Activated CD4-positive, alpha-beta T cell treated with anti-CD3 and anti-CD28 coated beads, Interleukin-2, amount 50 U/mL, for 4 hours (primary cell): ENCODE measurements around the gene NTM.

Experiments
- DNase-seq, 2 experiments: peaks; one replicate each; pipeline ENCODE4 v3.0.0-alpha.2; 2020

Gene NTM

DNA sequence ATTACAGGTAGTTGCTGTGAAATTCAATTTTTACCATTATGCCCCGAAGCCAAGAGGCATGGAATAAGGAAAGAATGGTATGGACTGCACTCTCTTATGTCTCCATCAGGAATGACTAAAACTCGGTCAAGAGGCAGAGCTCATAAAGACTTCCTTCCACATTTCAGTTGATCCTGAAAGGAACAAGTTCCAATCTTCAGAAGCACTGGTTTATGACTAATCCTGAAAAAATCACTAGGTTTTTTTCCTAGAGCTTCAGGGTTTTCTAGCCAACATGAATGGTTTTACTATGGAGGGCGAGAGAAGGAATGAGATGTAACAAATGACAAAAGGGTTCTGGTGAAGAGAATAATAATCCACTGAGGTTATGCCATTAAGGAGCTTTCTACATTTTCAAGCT, 832.2 kb downstream of the NTM start:
- no peak for DNase-seq

GRCh38 chr11:132205006-132205405, 834.6 kb downstream of the NTM start:
- no peak for DNase-seq

DNA sequence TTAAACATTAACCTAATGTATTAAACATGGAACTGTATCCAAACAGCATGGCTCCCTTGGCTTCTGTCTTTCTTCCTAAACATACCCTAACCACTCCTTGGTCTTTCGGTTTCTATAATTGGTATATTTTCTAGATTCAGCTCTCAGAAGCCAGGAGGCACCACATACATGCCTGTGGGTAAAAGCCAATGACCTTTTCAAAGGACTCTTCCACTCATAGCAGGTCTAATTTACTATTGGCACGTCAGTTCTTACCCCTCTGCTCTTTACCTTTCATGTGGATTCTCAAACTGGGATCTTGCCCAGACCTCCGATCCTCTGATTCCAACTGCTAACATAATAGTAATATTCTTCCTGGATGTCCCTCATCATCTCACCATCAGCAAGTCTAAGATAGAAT, 835.1 kb downstream of the NTM start:
- no peak for DNase-seq

- DNase-seq, result no peak
Measured at GRCh38 chr11:132206993-132207392, 836.6 kb downstream of the NTM start.

DNA sequence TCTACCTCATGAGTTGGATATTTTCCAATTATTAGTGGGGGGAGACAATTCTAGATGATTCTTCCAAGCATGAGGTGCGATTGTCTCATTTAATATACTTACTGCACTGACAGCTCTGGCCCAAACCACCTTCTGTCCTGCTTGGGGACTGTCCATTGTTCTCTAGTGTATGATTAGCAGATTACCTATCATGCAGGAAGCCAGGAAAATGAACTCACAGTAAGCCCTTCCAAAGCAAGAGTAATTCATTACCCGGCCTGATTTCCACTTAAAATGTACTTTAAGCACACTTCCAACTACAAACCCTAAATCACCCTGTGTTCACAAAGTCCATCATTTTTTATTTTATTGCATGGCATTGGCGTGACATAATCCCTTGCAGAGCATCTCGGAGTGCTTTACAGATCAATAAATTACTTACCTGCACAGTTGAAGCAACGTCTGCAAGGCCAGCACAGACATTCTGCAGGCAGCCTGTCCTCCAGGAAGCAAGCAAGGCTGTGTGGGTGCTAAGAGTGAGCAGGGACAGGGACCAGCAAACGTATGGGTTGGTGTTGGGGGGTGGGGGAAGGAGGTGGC, 838.2 kb downstream of the NTM start:
- DNase-seq, result no peak

DNA sequence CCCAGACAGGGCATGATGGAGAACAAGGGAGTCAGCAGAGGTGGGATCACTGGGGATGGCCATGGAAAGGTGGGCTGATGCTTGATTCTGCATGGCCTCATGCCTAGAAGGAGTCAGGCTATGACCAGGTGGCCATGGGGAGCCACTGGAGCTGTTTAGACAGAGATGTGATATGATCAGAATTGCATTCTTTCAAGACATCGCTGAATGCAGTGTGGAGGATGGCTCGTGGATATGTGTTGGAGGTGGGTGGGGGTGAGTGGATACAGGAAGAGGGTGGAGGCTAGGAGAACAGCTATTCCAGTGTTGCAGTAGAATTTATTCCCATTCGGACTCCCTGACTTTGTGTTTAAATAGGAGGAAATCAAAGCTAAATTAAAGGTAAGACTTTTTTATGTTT, 841.1 kb downstream of the NTM start:
- no peak for DNase-seq

- no peak for DNase-seq
Measured at GRCh38 chr11:132217856-132218255, 847.4 kb downstream of the NTM start.

- DNase-seq, result no peak
Measured at GRCh38 chr11:132220474-132220873, 850.1 kb downstream of the NTM start.

- no peak for DNase-seq
Measured at GRCh38 chr11:132222345-132222744, 851.9 kb downstream of the NTM start.

- DNase-seq, result no peak
Measured at GRCh38 chr11:132226522-132226921, 856.1 kb downstream of the NTM start.

GRCh38 chr11:132228746-132229325, 858.4 kb downstream of the NTM start:
- DNase-seq, result no peak

DNA sequence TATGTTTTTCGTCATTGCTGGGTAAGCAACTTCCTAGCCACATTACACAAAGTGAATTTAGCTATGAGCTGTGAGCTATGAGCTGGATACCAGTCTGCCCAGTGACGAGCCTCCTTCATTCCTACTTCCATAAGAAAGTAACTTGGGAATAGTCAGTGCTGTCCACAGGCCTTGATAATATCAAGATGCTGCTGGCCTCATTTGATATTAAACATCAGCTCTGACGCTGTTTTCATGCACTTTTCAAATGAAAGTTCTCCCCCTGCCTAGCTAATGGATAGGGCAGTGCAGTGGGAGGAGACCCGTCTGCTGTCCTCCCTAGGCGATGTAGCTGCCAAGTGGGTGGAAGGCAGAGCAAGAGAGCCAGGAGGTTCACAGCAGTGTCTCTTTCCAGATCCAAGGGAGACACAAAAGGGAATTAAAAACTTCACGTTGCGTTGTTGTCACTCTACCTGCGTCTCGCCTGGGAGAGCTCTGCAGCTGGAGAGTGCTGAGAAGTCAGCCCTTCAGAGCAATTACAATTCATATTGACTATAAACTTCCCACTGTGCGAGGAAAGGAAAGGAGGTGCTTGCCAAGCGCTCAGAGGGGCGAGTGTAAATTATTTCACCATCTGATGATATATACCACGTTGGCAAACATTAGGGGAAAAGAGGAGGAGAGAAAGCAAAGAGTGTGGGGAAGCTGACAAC, 861.4 kb downstream of the NTM start:
- DNase-seq, result no peak

- DNase-seq, result no peak
Measured at GRCh38 chr11:132234878-132235277, 864.5 kb downstream of the NTM start.

GRCh38 chr11:132237781-132238180, 867.4 kb downstream of the NTM start:
- no peak for DNase-seq

GRCh38 chr11:132238331-132238866, 868.0 kb downstream of the NTM start:
- DNase-seq, result no peak

DNA sequence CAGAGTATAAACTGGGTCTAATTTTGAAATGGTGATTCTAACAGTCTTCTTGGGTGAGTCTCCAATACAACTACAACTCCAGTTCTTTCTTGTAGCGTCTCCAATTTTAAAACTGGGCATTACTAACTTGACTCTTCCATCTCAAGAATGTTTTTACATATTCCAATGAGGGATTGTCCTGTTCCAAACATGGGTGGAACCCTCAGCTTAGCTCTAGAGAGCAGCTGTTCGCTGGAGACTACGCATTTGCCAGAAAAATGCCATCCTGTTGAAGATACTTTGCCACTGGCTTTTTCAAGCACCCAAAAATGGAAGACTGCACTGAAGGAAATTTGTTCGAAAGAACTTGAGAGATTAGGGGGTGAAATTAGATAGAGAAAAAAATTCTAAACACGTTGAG, 870.0 kb downstream of the NTM start:
- DNase-seq, result no peak

DNA sequence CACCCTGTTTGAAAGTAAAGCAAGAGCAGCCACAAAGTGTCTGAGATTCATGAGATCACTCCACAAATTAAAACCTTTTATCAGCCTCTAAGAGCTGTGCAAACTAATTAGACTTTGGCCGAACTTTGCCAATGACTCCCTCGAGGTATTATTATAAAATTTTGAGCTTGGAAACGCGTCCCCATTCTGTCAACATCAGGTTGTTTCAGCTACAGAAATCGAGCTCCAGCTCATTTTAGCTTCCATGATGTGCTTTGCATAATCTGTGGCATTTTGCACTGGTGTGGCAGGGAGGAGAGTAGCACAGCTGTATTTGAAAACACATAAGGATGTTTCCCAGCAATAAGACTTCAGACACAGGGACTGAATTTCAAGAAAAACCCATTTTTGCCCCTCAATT, 872.2 kb downstream of the NTM start:
- DNase-seq, result no peak

DNA sequence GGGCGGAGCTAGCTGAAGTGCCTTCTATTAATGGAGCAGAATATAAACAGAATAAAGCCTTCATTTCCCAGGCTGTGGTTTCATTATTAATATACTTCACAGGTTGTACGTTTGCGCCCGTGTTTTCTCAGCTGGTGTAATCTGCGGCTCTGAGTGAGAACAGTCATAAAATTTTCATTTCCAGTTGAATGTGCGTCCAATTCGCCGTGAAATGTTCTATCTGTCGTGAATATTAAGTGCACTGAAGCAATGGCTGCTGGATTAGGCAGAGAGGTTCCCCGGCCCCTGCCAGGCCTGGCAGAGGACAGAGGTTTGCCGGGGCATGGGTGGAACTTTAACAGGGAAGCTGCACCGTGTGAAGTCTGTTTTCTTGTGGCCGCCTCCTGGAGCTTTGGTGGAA, 874.4 kb downstream of the NTM start:
- DNase-seq, result no peak

DNA sequence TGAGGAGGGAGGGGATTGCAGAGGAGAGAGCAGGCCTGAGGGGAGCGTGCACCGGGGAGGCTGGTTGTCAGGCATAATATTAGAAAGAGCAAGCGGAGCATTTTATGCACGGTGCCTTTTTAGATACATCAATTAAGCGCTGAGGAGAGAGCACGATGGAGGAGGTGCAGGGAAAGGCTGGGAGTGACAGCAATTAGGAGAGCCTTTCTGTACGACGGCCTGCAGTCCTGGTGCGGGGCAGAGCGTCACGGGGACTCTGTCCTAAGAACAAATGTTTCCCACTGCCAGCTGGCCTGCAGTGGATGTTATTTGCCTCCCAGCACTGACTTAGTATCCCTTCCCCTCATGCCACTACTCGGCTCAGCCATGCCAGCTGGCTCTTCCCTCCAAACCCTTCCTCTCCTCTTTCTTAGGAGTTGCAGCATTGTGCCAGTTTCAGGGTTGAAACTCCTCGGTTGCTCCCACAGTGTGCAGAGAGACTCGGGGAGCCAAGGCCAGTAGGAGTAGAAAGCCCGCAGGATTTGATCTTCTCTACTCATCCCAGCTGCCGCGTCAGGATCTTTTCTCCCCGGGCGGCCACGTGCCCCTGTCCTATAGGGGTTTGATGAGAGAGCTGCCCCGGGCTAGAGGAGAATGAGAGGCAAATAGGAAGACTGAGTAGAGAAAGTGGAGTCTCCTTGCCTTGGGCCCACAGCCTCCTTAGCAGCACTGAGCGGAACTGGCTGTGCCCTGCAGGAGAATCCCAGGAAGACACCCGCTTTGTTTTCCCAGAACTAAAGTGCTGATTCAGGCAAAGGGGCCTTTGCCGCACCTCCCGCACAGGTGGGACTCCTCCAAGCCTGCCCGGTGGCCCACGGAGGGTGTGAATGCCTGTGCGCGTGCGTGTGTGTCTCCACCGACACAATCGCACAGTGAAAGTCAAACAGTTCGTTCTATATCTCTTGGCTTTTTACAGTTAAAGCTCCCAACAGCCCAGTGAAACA, 875.3 kb downstream of the NTM start:
- DNase-seq, result no peak

DNA sequence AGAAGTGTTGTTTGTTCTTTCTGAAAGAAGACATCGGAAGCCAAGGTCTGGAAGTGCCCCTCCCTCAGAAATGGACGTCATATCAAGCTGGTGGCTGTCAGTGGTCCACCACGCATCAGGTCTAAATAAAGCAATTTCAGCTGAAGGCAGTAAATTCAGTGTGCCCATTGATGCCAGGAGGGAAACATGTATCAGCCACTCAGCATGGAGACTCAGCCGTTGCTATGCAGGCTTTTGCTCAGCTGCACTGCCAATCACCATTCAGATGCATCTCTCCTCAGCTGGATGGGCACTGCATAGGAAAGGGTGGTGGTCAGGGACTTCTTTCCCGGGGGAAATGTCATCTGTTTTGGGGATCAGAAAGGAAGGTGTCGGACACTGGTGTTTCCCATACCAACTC, 878.2 kb downstream of the NTM start:
- no peak for DNase-seq

GRCh38 chr11:132249256-132249655, 878.8 kb downstream of the NTM start:
- no peak for DNase-seq

- no peak for DNase-seq
Measured at GRCh38 chr11:132251061-132251460, 880.6 kb downstream of the NTM start.
